Vagina (tissue), 2 donors: ENCODE measurements around the gene ZBTB32. TPM values are rescaled to one million over a fixed set of nuclear protein-coding genes. Genes with fewer than 3 reads are reported as not detected.

ENCODE experiments used
- DNase-seq, 2 donors: peaks; one replicate each; pipeline ENCODE4 v3.0.0-alpha.2; 2017; ENCODE audit errors: extremely low spot score in 2 of 2
- H3K27ac ChIP-seq: fragments of 200-600 bp; sonication (generic); one replicate; pipeline ENCODE4 v1.5.1; 2019
- H3K27me3 ChIP-seq: fragments of 200-600 bp; sonication (generic); one replicate; pipeline ENCODE4 v1.5.1; 2019
- H3K36me3 ChIP-seq, 2 donors: fragments of 200-600 bp; sonication (generic); one replicate each; pipeline ENCODE4 v1.5.1; 2017 to 2019
- H3K4me1 ChIP-seq: fragments of 200-600 bp; sonication (generic); one replicate; pipeline ENCODE4 v1.5.1; 2019
- H3K4me3 ChIP-seq, 2 donors: fragments of 200-600 bp; sonication (generic); 1 replicate in 1 of 2; 2 replicates in 1 of 2; pipeline ENCODE4 v1.5.1; 2016 to 2019
- H3K9me3 ChIP-seq: fragments of 200-600 bp; sonication (generic); one replicate; pipeline ENCODE4 v1.5.1; 2019
- CTCF ChIP-seq, 3 experiments: fragments of 450-650 bp in 2 of 3; fragments of 200-600 bp in 1 of 3; sonication (generic) in 1 of 3; IDR thresholded peaks; one replicate each; pipeline ENCODE4 v1.5.1; 2017 to 2019; ENCODE audit warnings: antibody characterized with exemption in 3 of 3, mild to moderate bottlenecking in 2 of 3, moderate library complexity in 2 of 3
- POLR2A ChIP-seq, 2 donors: fragments of 450-650 bp; IDR thresholded peaks; one replicate each; pipeline ENCODE4 v1.6.1; 2017; ENCODE audit warnings: antibody characterized with exemption in 2 of 2, mild to moderate bottlenecking in 2 of 2, moderate library complexity in 2 of 2
- POLR2AphosphoS5 ChIP-seq, 2 donors: sonication (generic); formaldehyde crosslinking; IDR thresholded peaks; one replicate each; pipeline ENCODE4 v1.9.0; 2017; ENCODE audit warnings: antibody characterized with exemption in 2 of 2, mild to moderate bottlenecking in 2 of 2, low read depth in 1 of 2; ENCODE audit not compliant: insufficient read depth in 1 of 2
- intact Hi-C: fragments of 100-400 bp; cut with DNase I; formaldehyde crosslinking; loops from one replicate; pipeline ENCODE4 v1.15.1; 2023
- total RNA-seq: library from RNA; depleted of rRNA; stranded (reverse); fragments of >200 nt; gene quantifications from one replicate; pipeline ENCODE4 v1.2.3, GENCODE V29; 2016

Gene ZBTB32
- total RNA-seq, 1 donor from 2014 or later: not detected

- H3K27me3 ChIP-seq: no peaks in the 10 kb centered on the region
- no peak overlapping the region for H3K27ac ChIP-seq
- no peaks in the 10 kb centered on the region for H3K9me3 ChIP-seq
- H3K4me1 ChIP-seq: peaks cover 45% of the 10 kb centered on the region
- intact Hi-C loops: no loop called here
- H3K4me3 ChIP-seq: peak overlapping the region; percentile 90 to 93
- no peak for DNase-seq
- TF ChIP-seq POLR2A (IDR thresholded peaks at IDR 0.05) (no peak), CTCF (IDR thresholded peaks at IDR 0.05) (no peak), POLR2AphosphoS5 (IDR thresholded peaks at IDR 0.05; ENCODE audit: insufficient read depth in 1 of 2, low read depth in 1 of 2) (no peak)
- H3K36me3 ChIP-seq: no peaks in the 10 kb centered on the region
These were observed 42.2 kb downstream of the ZBTB32 start for GRCh38 chr19:35746531-35746930.

- H3K4me1 ChIP-seq: peaks cover 45% of the 10 kb centered on the region
- H3K9me3 ChIP-seq: no peaks in the 10 kb centered on the region
- intact Hi-C loops: no loop called here
- H3K4me3 ChIP-seq: peak within 1 kb of the TSS; percentile 67 to 95
- TF ChIP-seq POLR2A (IDR thresholded peaks at IDR 0.05) (peak; percentile 71 to 90), CTCF (IDR thresholded peaks at IDR 0.05) (peak in 2 of 3 experiments; percentile 10 to 12), POLR2AphosphoS5 (IDR thresholded peaks at IDR 0.05; ENCODE audit: insufficient read depth in 1 of 2, low read depth in 1 of 2) (peak; percentile 99 to 100)
- H3K27ac ChIP-seq: peak within 1 kb of the TSS; percentile 55
- peak; percentile 100 for DNase-seq
- no peaks in the 10 kb centered on the region for H3K27me3 ChIP-seq
- peaks cover 0 to 15% of the 10 kb centered on the region in 2 donors for H3K36me3 ChIP-seq
These were observed 44.0 kb downstream of the ZBTB32 start, which contains the start of gene LIN37 for GRCh38 chr19:35748106-35749020. Gene LIN37 (plus strand): TSS chr19:35748576. CDS start chr19:35748725, 149 bp downstream.

- H3K27ac ChIP-seq: no peak overlapping the region
These were observed 45.8 kb downstream of the ZBTB32 start for GRCh38 chr19:35750167-35750566.

GRCh38 chr19:35751839-35752745, 47.7 kb downstream of the ZBTB32 start:
- no peak for DNase-seq
- H3K9me3 ChIP-seq: no peaks in the 10 kb centered on the region
- H3K4me3 ChIP-seq: no peak overlapping the region
- TF ChIP-seq POLR2AphosphoS5 (IDR thresholded peaks at IDR 0.05; ENCODE audit: insufficient read depth in 1 of 2, low read depth in 1 of 2) (no peak), POLR2A (IDR thresholded peaks at IDR 0.05) (no peak)
- H3K36me3 ChIP-seq: peaks cover 0 to 26% of the 10 kb centered on the region in 2 donors
- intact Hi-C loops: no loop called here
- H3K4me1 ChIP-seq: peaks cover 50% of the 10 kb centered on the region
- no peak overlapping the region for H3K27ac ChIP-seq
- H3K27me3 ChIP-seq: no peaks in the 10 kb centered on the region

More at GRCh38 chr19:35750167-35750566, 45.8 kb downstream of the ZBTB32 start:
- no peaks in the 10 kb centered on the region for H3K9me3 ChIP-seq
- H3K27me3 ChIP-seq: no peaks in the 10 kb centered on the region
- peaks cover 45% of the 10 kb centered on the region for H3K4me1 ChIP-seq
- no peak for TF ChIP-seq POLR2A (IDR thresholded peaks at IDR 0.05)
- DNase-seq: no peak
- intact Hi-C loops: no loop called here
- no peak overlapping the region for H3K4me3 ChIP-seq
- H3K36me3 ChIP-seq: peaks cover 0 to 26% of the 10 kb centered on the region in 2 donors

- Histone ChIP-seq H3K9me3 (no peaks in the 10 kb centered on the region), H3K4me1 (peaks cover 52% of the 10 kb centered on the region), H3K4me3 (no peak overlapping the region), H3K27ac (no peak overlapping the region), H3K36me3 (peaks cover 0 to 26% of the 10 kb centered on the region in 2 donors), H3K27me3 (no peaks in the 10 kb centered on the region)
- TF ChIP-seq POLR2AphosphoS5 (IDR thresholded peaks at IDR 0.05; ENCODE audit: insufficient read depth in 1 of 2, low read depth in 1 of 2) (no peak), POLR2A (IDR thresholded peaks at IDR 0.05) (no peak), CTCF (IDR thresholded peaks at IDR 0.05) (no peak)
- DNase-seq: no peak
- intact Hi-C loops: no loop called here
These were observed 48.5 kb downstream of the ZBTB32 start for GRCh38 chr19:35752746-35753350.
